ENCODE data around the gene PAX7.
"Not testable (repeated sequence)": the region's sequence is repeated elsewhere in the genome, so short reads cannot be mapped to it uniquely, and the experiment has no call there.

Gene PAX7

GRCh38 chr1:18761948-18762840 is 131.5 kb downstream of the PAX7 start:
- no peak for DNase-seq (ENCODE audit: low read depth in 2 of 2)

- no peak for DNase-seq (ENCODE audit: low read depth in 2 of 2)
These were observed 133.7 kb downstream of the PAX7 start for GRCh38 chr1:18764362-18764761.

GRCh38 chr1:18765725-18766124 is 135.1 kb downstream of the PAX7 start:
- DNase-seq (ENCODE audit: low read depth in 2 of 2), result no peak

- DNase-seq (ENCODE audit: low read depth in 2 of 2), result no peak
These were observed 135.7 kb downstream of the PAX7 start for GRCh38 chr1:18766328-18766727.

- DNase-seq (ENCODE audit: low read depth in 2 of 2), result not testable (repeated sequence)
These were observed 136.9 kb downstream of the PAX7 start for GRCh38 chr1:18767576-18767975.

- DNase-seq (ENCODE audit: low read depth in 2 of 2), result no peak
These were observed 137.4 kb downstream of the PAX7 start for GRCh38 chr1:18768086-18768485.

GRCh38 chr1:18769140-18769539 is 138.5 kb downstream of the PAX7 start:
- DNase-seq (ENCODE audit: low read depth in 2 of 2), result no peak

- DNase-seq (ENCODE audit: low read depth in 2 of 2), result no peak
These were observed 140.2 kb downstream of the PAX7 start for GRCh38 chr1:18770799-18771198.

- DNase-seq (ENCODE audit: low read depth in 2 of 2), result no peak
These were observed 143.1 kb downstream of the PAX7 start for GRCh38 chr1:18773753-18774152.

- DNase-seq (ENCODE audit: low read depth in 2 of 2), result no peak
These were observed 144.7 kb downstream of the PAX7 start for GRCh38 chr1:18775341-18775740.

GRCh38 chr1:18776777-18777176 is 146.1 kb downstream of the PAX7 start:
- DNase-seq (ENCODE audit: low read depth in 2 of 2), result no peak

GRCh38 chr1:18778437-18778836 is 147.8 kb downstream of the PAX7 start:
- no peak for DNase-seq (ENCODE audit: low read depth in 2 of 2)

GRCh38 chr1:18781031-18781430 is 150.4 kb downstream of the PAX7 start:
- no peak for DNase-seq (ENCODE audit: low read depth in 2 of 2)

GRCh38 chr1:18783705-18784481 is 153.2 kb downstream of the PAX7 start:
- no peak for DNase-seq (ENCODE audit: low read depth in 2 of 2)

GRCh38 chr1:18784482-18784831 is 153.8 kb downstream of the PAX7 start:
- no peak for DNase-seq (ENCODE audit: low read depth in 2 of 2)

GRCh38 chr1:18786149-18786548 is 155.5 kb downstream of the PAX7 start:
- DNase-seq (ENCODE audit: low read depth in 2 of 2), result no peak

GRCh38 chr1:18787825-18788385 is 157.3 kb downstream of the PAX7 start:
- DNase-seq (ENCODE audit: low read depth in 2 of 2), result no peak

GRCh38 chr1:18789246-18789645 is 158.6 kb downstream of the PAX7 start:
- DNase-seq (ENCODE audit: low read depth in 2 of 2), result no peak

GRCh38 chr1:18792747-18793146 is 162.1 kb downstream of the PAX7 start:
- no peak for DNase-seq (ENCODE audit: low read depth in 2 of 2)

- DNase-seq (ENCODE audit: low read depth in 2 of 2), result no peak
These were observed 162.5 kb downstream of the PAX7 start for GRCh38 chr1:18793164-18793563.

GRCh38 chr1:18794051-18794450 is 163.4 kb downstream of the PAX7 start:
- DNase-seq (ENCODE audit: low read depth in 2 of 2), result no peak

- DNase-seq (ENCODE audit: low read depth in 2 of 2), result no peak
These were observed 163.9 kb downstream of the PAX7 start for GRCh38 chr1:18794561-18794960.
